ENCODE measurements around the gene CHST3. TPM values are rescaled to one million over a fixed set of nuclear protein-coding genes. Genes with fewer than 3 reads are reported as not detected.

Gene CHST3
- polyA plus RNA-seq, 2 of the 4 experiments (the other 2 are of a cell fraction), result 12.8 to 23.1 TPM

GRCh38 chr10:72056932-72057751, 92.9 kb downstream of the CHST3 start:
- WGBS (ENCODE audit: missing lambda C conversion rate), result 88% methylated on average over 23 of the region's 25 CpGs
- Histone ChIP-seq H3K4me1 (no peaks in the 10 kb centered on the region), H3K27ac (no peak overlapping the region), H3K4me3 (no peak overlapping the region), H3K4me2 (no peak overlapping the region), H3K9me3 (no peaks in the 10 kb centered on the region)
- no peak for FAIRE-seq
- POLR2A ChIA-PET, result no interaction called here
- TF ChIP-seq PBX3 (IDR thresholded peaks at IDR 0.05) (no peak), EP300 (IDR thresholded peaks at IDR 0.05) (no peak), NFE2L2 (conservative IDR thresholded peaks at IDR 0.05; ENCODE audit: low read length) (no peak), NPAS2 (CRISPR knock-in tag; IDR thresholded peaks at IDR 0.05; ENCODE audit: borderline replicate concordance) (no peak), POLR2AphosphoS2 (conservative IDR thresholded peaks at IDR 0.05; ENCODE audit: low read length) (no peak), ZNF302 (CRISPR knock-in tag; IDR thresholded peaks at IDR 0.05) (no peak), EHF (CRISPR knock-in tag; IDR thresholded peaks at IDR 0.05) (no peak), CBX2 (IDR thresholded peaks at IDR 0.05; ENCODE audit: borderline replicate concordance, low read depth) (no peak), EHMT2 (IDR thresholded peaks at IDR 0.05; ENCODE audit: low read depth) (no peak)
- TF ChIP-seq, protein P1, sequence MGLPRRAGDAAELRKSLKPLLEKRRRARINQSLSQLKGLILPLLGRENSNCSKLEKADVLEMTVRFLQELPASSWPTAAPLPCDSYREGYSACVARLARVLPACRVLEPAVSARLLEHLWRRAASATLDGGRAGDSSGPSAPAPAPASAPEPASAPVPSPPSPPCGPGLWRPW (IDR thresholded peaks at IDR 0.05), result no peak
- ATAC-seq, result no peak
- DNase-seq (ENCODE audit: low read depth in 1 of 2, low spot score in 1 of 2), result no peak
- CTCF ChIA-PET, result interaction anchor here (0.6 to 4.4 kb wide), 5 partner anchors 9 to 977 kb away, joined by 3 to 44 read pairs (median 4); no protein-coding TSS in a partner anchor

DNA sequence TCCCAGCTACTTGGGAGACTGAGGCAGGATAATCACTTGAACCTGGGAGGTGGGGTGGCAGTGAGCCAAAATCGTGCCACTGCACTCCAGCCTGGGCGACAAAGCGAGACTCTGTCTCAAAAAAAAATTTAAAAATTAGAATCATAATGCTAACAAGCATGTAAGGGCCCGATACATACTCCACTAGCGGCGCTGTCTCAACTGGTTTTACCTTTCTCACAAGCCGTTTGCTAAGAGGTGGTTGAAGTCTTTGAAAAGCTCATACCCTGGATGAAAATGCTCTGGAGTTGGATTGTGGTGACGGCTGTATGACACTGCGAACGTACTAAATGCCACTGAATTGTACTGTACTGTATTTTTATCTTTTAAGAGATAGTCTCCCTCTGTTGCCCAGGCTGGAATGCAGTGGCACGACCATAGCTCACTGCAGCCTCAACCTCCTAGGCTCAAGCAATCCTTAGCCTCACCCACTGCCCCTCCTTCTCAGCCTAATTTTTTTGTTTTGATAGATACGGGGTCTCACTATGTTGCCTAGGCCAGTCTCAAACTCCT, 94.2 kb downstream of the CHST3 start:
- DNase-seq (ENCODE audit: low read depth in 1 of 2, low spot score in 1 of 2), result no peak
- no peak for ATAC-seq
- 88% methylated on average over 12 of the region's 12 CpGs for WGBS (ENCODE audit: missing lambda C conversion rate)
- no peak overlapping the region for H3K27ac ChIP-seq
- peaks cover 2% of the 10 kb centered on the region; the same call in 2 of the 3 replicates for H3K4me1 ChIP-seq
- TF ChIP-seq GATA3 (IDR thresholded peaks at IDR 0.05; ENCODE audit: borderline replicate concordance) (no peak), CBX2 (IDR thresholded peaks at IDR 0.05; ENCODE audit: borderline replicate concordance, low read depth) (no peak), RCOR1 (IDR thresholded peaks at IDR 0.05; ENCODE audit: low read depth, low read length) (no peak), ZNF302 (CRISPR knock-in tag; IDR thresholded peaks at IDR 0.05) (no peak), CEBPB (IDR thresholded peaks at IDR 0.05) (no peak), REST (IDR thresholded peaks at IDR 0.05) (no peak), SREBF2 (IDR thresholded peaks at IDR 0.05) (no peak), CBX8 (IDR thresholded peaks at IDR 0.05) (no peak), TP53 (CRISPR knock-in tag; IDR thresholded peaks at IDR 0.05) (no peak), HDAC2 (IDR thresholded peaks at IDR 0.05) (no peak), KDM1A (IDR thresholded peaks at IDR 0.05; ENCODE audit: low read depth) (no peak), HOXB13 (CRISPR knock-in tag; IDR thresholded peaks at IDR 0.05; ENCODE audit: low read depth) (no peak), CTCF (IDR thresholded peaks at IDR 0.05) (no peak), PBX3 (IDR thresholded peaks at IDR 0.05) (no peak), FOSB (CRISPR knock-in tag; IDR thresholded peaks at IDR 0.05) (no peak), SMC3 (IDR thresholded peaks at IDR 0.05) (no peak), ZC3H11A (IDR thresholded peaks at IDR 0.05) (no peak), NFE2L2 (conservative IDR thresholded peaks at IDR 0.05; ENCODE audit: low read length) (no peak), FOSL2 (IDR thresholded peaks at IDR 0.05) (no peak), FOSL2 (CRISPR knock-in tag; IDR thresholded peaks at IDR 0.05) (no peak)
- TF ChIP-seq, protein P2, sequence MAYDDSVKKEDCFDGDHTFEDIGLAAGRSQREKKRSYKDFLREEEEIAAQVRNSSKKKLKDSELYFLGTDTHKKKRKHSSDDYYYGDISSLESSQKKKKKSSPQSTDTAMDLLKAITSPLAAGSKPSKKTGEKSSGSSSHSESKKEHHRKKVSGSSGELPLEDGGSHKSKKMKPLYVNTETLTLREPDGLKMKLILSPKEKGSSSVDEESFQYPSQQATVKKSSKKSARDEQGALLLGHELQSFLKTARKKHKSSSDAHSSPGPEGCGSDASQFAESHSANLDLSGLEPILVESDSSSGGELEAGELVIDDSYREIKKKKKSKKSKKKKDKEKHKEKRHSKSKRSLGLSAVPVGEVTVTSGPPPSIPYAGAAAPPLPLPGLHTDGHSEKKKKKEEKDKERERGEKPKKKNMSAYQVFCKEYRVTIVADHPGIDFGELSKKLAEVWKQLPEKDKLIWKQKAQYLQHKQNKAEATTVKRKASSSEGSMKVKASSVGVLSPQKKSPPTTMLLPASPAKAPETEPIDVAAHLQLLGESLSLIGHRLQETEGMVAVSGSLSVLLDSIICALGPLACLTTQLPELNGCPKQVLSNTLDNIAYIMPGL (CRISPR knock-in tag; IDR thresholded peaks at IDR 0.05; ENCODE audit: borderline replicate concordance), result no peak
- ChIA-PET CTCF (interaction anchor here (1.0 to 4.4 kb wide), 5 partner anchors 10 to 976 kb away, joined by 3 to 44 read pairs (median 4); no protein-coding TSS in a partner anchor), POLR2A (no interaction called here)
- H3K4me3 ChIP-seq, result no peak overlapping the region
- no peak for FAIRE-seq
- H3K4me2 ChIP-seq, result no peak overlapping the region
- no peaks in the 10 kb centered on the region for H3K9me3 ChIP-seq

Data from A549 (cell line).